Heart right ventricle (tissue), 16 donors: Measurements from ENCODE around the gene GCC2. TPM values are rescaled to one million over a fixed set of nuclear protein-coding genes. Genes with fewer than 3 reads are reported as not detected.
A peak's percentile ranks its signal among the peaks of the same experiment; 100 is the strongest.

Experiments
- ATAC-seq, 8 donors: fragments of 200-7000 bp; cut with Tn5 transposase; one replicate each; pipeline ENCODE4 v1.9.1; 2020; ENCODE audit warnings: mild to moderate bottlenecking in 8 of 8, moderate library complexity in 8 of 8, moderate number of reproducible peaks in 1 of 8
- DNase-seq, 2 donors: peaks; one replicate each; pipeline ENCODE4 v3.0.0-alpha.2; 2020
- H3K27ac ChIP-seq, 10 donors: fragments of 200-600 bp; sonication (generic) in 2 of 10; one replicate each; pipeline versions ENCODE4 v1.5.0 to v1.8.0; 2020 to 2022; ENCODE audit warnings: mild to moderate bottlenecking in 3 of 10
- H3K27me3 ChIP-seq, 7 donors: fragments of 200-600 bp; one replicate each; pipeline ENCODE4 v1.8.0; 2021 to 2022; ENCODE audit warnings: mild to moderate bottlenecking in 2 of 7
- H3K36me3 ChIP-seq, 9 donors: fragments of 200-600 bp; sonication (generic) in 1 of 9; one replicate each; pipeline versions ENCODE4 v1.5.0 to v1.8.0; 2020 to 2022; ENCODE audit warnings: mild to moderate bottlenecking in 2 of 9
- H3K4me1 ChIP-seq, 9 donors: fragments of 200-600 bp; sonication (generic) in 1 of 9; one replicate each; pipeline versions ENCODE4 v1.5.0 to v1.8.0; 2020 to 2022; ENCODE audit warnings: mild to moderate bottlenecking in 4 of 9
- H3K4me3 ChIP-seq, 10 donors: fragments of 200-600 bp; sonication (generic) in 2 of 10; one replicate each; pipeline versions ENCODE4 v1.5.0 to v1.8.0; 2020 to 2022; ENCODE audit warnings: mild to moderate bottlenecking in 7 of 10, moderate library complexity in 2 of 10
- H3K9me3 ChIP-seq, 11 donors: fragments of 200-600 bp in 10 of 11; sonication (generic) in 2 of 11; one replicate each; pipeline versions ENCODE4 v1.5.0 to v1.8.0; 2013 to 2022; ENCODE audit warnings: mild to moderate bottlenecking in 2 of 11, control low read depth in 1 of 11, moderate library complexity in 1 of 11
- WGBS, 2 donors: extraction: QIAGEN DNeasy Blood & Tissue Kit; methylation state at CpG; one replicate each; pipeline ENCODE4 v1.1.7; 2013; ENCODE audit warnings: inconsistent platforms in 1 of 2; 5-methylcytosine and 5-hydroxymethylcytosine counted together
- intact Hi-C, 10 donors: fragments of 100-400 bp; cut with DNase I; formaldehyde crosslinking; loops; one replicate each; pipeline versions ENCODE4 v1.11.1 to v1.14.2; 2022
- polyA plus RNA-seq, 2 donors: library from polyadenylated mRNA; stranded (reverse); fragments of 200-250 nt; gene quantifications; one replicate each; pipeline ENCODE4 v1.2.3, GENCODE V29; 2013
- total RNA-seq, 10 donors: library from RNA; stranded (reverse); fragmentation: NEBNext Ultra II Directional in 3 of 10; extraction: Animal tissue kit (Norgen Biotek cat#: 25700) in 3 of 10; gene quantifications; one replicate each; pipeline versions ENCODE4 v1.2.1 to v1.2.4, GENCODE V29; 2021 to 2023
- TF ChIP-seq, protein P1 (sequence below), 9 donors: fragments of 200-600 bp; sonication (generic) in 2 of 9; IDR thresholded peaks; one replicate each; pipeline versions ENCODE4 v1.5.0 to v1.8.0; 2021 to 2022; ENCODE audit warnings: antibody characterized with exemption in 9 of 9, mild to moderate bottlenecking in 5 of 9, moderate library complexity in 1 of 9
- donor health status: Arrhythmogenic right ventricular cardiomyopathy.
- donor health status: ischemic (EF 13 %, LVEDD 7.1; RV severe dilation, severe dysfunction).
- donor health status: healthy with polysubstance abuse.
- donor health status: DM: no; HTN: yes; CAD: no.
- donor health status: DM: no; HTN: no; CAD: no.
- donor health status: ischemic (EF 25% LVEDD 6.9; RV normal size, moderate dysfunction).
- donor health status: ischemic (EF 25% LVEDD 5.7; RV mildly dilated, moderate dysfunction).
- donor health status: healthy.
- donor health status: DM: yes; HTN: yes; CAD: no.
- donor health status: Ischemic cardiomyopathy.
- donor health status: ischemic (EF 35%, LVEDD 5.7; RV mildly dilated, moderate dysfunction).
- donor health status: nonischemic (EF 11% LVEDD 7.7; RV severe dilation, severe dysfunction).
- donor health status: DM: yes; HTN: yes; CAD: no.
- donor health status: PGD.
- donor health status: ischemic (EF 29% LVEDD 5.4; RV normal size, mild dysfunction).
- donor health status: nonischemic (EF 23%, LVEDD 6.1; RV moderate dilation, normal function).

Gene GCC2
- total and polyA plus RNA-seq, 12 donors: 4.1 to 31.8 (median 26.5) TPM

DNA sequence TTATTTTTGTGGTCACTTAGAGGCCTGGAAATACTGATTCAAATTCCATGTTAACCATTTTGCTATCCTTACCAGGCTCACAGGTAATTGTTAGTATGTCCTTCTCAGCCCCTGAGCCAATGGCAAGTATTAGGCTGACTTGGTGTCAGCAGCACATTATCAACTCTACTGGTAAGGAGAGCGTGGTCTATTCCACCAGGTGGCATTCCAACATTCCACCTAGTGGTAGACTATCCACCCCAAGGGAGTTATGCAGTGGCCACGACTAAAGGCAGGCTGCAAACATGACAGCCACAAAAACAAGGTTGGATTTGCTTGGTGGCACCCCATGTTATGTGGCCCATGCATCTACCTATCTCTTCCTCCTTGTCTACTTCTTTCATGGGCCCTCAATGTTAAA lies 31.8 kb upstream of the GCC2 start:
- H3K4me1 ChIP-seq: no peaks in the 10 kb centered on the region
- no peak for ATAC-seq
- 61 to 66% methylated on average over 2 of the region's 2 CpGs for WGBS, 2 donors

DNA sequence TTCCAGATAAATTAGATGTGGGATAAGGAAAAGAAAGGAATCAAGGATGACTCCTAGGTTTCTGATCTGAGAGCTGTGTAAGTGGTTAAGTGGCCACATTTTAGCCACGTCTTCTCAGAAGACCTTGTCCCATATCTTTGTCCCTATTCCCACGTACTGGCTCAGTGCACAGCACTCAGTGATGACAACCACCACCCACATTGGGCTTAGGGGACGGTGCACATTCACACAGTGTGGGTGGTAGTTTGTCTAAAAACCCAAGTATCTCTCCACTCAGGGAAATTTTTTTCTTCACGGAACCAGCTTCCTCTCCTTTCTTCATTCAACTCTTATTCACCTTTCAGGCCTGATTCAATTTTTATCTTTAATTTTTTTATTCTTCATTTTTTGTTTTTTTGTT lies 30.6 kb upstream of the GCC2 start:
- H3K9me3 ChIP-seq: no peaks in the 10 kb centered on the region
- H3K4me1 ChIP-seq: no peaks in the 10 kb centered on the region
- H3K27me3 ChIP-seq: no peaks in the 10 kb centered on the region
- TF ChIP-seq, protein P1, sequence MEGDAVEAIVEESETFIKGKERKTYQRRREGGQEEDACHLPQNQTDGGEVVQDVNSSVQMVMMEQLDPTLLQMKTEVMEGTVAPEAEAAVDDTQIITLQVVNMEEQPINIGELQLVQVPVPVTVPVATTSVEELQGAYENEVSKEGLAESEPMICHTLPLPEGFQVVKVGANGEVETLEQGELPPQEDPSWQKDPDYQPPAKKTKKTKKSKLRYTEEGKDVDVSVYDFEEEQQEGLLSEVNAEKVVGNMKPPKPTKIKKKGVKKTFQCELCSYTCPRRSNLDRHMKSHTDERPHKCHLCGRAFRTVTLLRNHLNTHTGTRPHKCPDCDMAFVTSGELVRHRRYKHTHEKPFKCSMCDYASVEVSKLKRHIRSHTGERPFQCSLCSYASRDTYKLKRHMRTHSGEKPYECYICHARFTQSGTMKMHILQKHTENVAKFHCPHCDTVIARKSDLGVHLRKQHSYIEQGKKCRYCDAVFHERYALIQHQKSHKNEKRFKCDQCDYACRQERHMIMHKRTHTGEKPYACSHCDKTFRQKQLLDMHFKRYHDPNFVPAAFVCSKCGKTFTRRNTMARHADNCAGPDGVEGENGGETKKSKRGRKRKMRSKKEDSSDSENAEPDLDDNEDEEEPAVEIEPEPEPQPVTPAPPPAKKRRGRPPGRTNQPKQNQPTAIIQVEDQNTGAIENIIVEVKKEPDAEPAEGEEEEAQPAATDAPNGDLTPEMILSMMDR (IDR thresholded peaks at IDR 0.05): no peak
- ATAC-seq (no peak), DNase-seq (no peak)
- WGBS, 2 donors: 57 to 65% methylated on average over 4 of the region's 4 CpGs
- intact Hi-C loops: no loop called here
- no peak overlapping the region for H3K4me3 ChIP-seq
- no peaks in the 10 kb centered on the region for H3K36me3 ChIP-seq
- H3K27ac ChIP-seq: no peak overlapping the region

More for the DNA sequence above, 31.8 kb upstream of the GCC2 start:
- Histone ChIP-seq H3K36me3 (no peaks in the 10 kb centered on the region), H3K27ac (no peak overlapping the region), H3K4me3 (no peak overlapping the region), H3K9me3 (no peaks in the 10 kb centered on the region), H3K27me3 (no peaks in the 10 kb centered on the region)
- DNase-seq: no peak
- TF ChIP-seq, protein P1 (IDR thresholded peaks at IDR 0.05): peak in 5 of 9 donors; percentile 10 to 36 (median 14)
- intact Hi-C loops: no loop called here

DNA sequence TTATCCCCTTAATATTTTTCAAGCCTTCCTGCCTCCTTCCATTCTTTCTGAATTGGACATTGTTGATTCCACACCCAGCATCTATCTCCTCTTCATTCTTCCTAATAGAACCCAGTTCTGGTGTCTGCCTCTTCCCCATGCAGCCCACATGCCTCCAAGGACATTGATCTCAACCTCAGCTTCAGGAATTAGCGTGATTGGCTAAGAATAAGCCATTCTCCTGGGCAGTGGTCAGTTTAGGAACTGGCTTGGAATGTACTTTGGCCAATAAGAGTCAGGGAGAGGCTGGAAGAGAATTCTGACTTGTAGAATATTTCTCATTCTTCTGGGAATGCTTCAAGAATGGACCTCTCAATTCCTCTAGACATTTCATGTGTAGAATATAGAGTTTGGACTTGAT lies 25.9 kb upstream of the GCC2 start:
- ATAC-seq (no peak), DNase-seq (no peak)
- no peaks in the 10 kb centered on the region for H3K27me3 ChIP-seq
- H3K9me3 ChIP-seq: no peaks in the 10 kb centered on the region
- no peaks in the 10 kb centered on the region for H3K36me3 ChIP-seq
- intact Hi-C loops: no loop called here
- TF ChIP-seq, protein P1 (IDR thresholded peaks at IDR 0.05): no peak
- H3K4me3 ChIP-seq: no peak overlapping the region
- 88 to 94% methylated on average over 1 of the region's 1 CpG for WGBS, 2 donors
- H3K4me1 ChIP-seq: no peaks in the 10 kb centered on the region
- H3K27ac ChIP-seq: no peak overlapping the region

DNA sequence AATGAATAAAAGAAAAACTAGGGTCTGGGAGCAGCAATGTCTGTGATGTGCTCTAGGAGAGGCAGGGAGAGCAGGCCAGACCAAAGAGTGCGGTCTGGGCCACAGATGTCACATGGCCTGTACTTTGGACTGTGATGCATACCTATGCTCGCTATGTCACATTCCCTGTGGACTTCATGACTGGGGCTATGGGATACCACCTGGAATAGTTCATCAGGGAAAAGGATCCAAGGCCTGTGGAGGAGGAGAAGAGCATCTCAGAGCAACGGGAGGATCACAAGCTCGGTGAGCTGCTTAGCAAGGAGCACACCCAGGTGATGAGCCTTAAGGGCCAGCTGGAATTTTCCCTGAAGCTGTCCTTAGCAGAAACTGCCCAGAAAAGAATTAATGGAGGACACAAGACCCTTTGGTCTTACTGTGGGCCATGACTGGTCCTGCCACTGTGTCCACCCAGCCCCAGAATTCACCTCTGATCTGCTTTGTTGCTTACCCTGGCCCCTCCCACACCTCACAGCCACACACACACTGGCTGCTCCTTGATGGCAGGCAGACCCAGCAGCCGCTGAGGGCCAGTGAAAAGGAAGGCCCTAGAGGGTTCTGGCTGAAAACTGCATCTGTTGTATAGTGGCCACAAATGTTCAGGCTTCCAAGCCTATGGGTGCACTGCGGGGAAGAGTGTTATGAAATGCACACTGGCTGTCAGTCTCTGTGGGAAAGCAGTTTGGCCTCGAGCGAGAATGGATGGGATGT lies 25.3 kb upstream of the GCC2 start:
- no peaks in the 10 kb centered on the region for H3K36me3 ChIP-seq
- WGBS, 2 donors: 85 to 86% methylated on average over 8 of the region's 8 CpGs
- intact Hi-C loops: no loop called here

More for the DNA sequence above, 25.3 kb upstream of the GCC2 start:
- no peak for DNase-seq
- no peak for ATAC-seq
- no peaks in the 10 kb centered on the region for H3K4me1 ChIP-seq
- TF ChIP-seq, protein P1 (IDR thresholded peaks at IDR 0.05): no peak
- H3K27me3 ChIP-seq: no peaks in the 10 kb centered on the region
- no peak overlapping the region for H3K27ac ChIP-seq
- H3K4me3 ChIP-seq: no peak overlapping the region
- no peaks in the 10 kb centered on the region for H3K9me3 ChIP-seq
